HepG2 (cell line): Measurements from ENCODE around the gene GSTT2B. TPM values are rescaled to one million over a fixed set of nuclear protein-coding genes. Genes with fewer than 3 reads are reported as not detected.

Experiments
- ARID4A ChIP-seq: sonication (generic); formaldehyde crosslinking; IDR thresholded peaks from 2 replicates; pipeline ENCODE4 v1.5.0; 2020; ENCODE audit warnings: mild to moderate bottlenecking, missing genetic modification reagents, borderline replicate concordance
- ATM ChIP-seq: fragments of 450-650 bp; IDR thresholded peaks from 2 replicates; pipeline ENCODE4 v1.7.1; 2017; ENCODE audit warnings: mild to moderate bottlenecking, borderline replicate concordance
- HNF1B ChIP-seq: sonication (generic); formaldehyde crosslinking; IDR thresholded peaks from 2 replicates; pipeline ENCODE4 v1.5.1; 2020; ENCODE audit warnings: mild to moderate bottlenecking, moderate library complexity, missing genetic modification reagents
- SNAI1 ChIP-seq: sonication (generic); formaldehyde crosslinking; IDR thresholded peaks from 2 replicates; pipeline ENCODE4 v1.5.0; 2020; ENCODE audit warnings: mild to moderate bottlenecking, missing genetic modification reagents, borderline replicate concordance
- TEF ChIP-seq: sonication (generic); formaldehyde crosslinking; IDR thresholded peaks from 2 replicates; pipeline ENCODE4 v1.5.0; 2020; ENCODE audit warnings: missing genetic modification reagents
- TOPORS ChIP-seq: sonication (generic); formaldehyde crosslinking; IDR thresholded peaks from 2 replicates; pipeline ENCODE4 v1.8.0; 2023; ENCODE audit warnings: mild to moderate bottlenecking, missing genetic modification reagents
- ZHX1 ChIP-seq: sonication (generic); formaldehyde crosslinking; IDR thresholded peaks from 2 replicates; pipeline ENCODE4 v1.8.1; 2022; ENCODE audit warnings: low read depth, mild to moderate bottlenecking, missing genetic modification reagents
- ZNF282 ChIP-seq: fragments of 450-650 bp; IDR thresholded peaks from 2 replicates; pipeline ENCODE4 v1.6.1; 2018; ENCODE audit not compliant: partially characterized antibody
- ZNF335 ChIP-seq: sonication (generic); formaldehyde crosslinking; IDR thresholded peaks from 2 replicates; pipeline ENCODE4 v1.4.0; 2020; ENCODE audit warnings: missing genetic modification reagents
- ZNF546 ChIP-seq: sonication (generic); formaldehyde crosslinking; conservative IDR thresholded peaks from 2 replicates; pipeline ENCODE4 v1.8.1; 2023; ENCODE audit warnings: mild to moderate bottlenecking, missing genetic modification reagents
- ZSCAN21 ChIP-seq: sonication (generic); formaldehyde crosslinking; IDR thresholded peaks from 2 replicates; pipeline ENCODE4 v1.8.0; 2022; ENCODE audit warnings: mild to moderate bottlenecking, missing genetic modification reagents, moderate library complexity, borderline replicate concordance
- polyA plus RNA-seq, 8 experiments: library from polyadenylated mRNA; depleted of rRNA in 3 of 8; stranded (reverse) in 7 of 8; unstranded in 1 of 8; fragments of >200 nt; fragmentation: Illumina TruSeq in 4 of 8; extraction: Trizol in 4 of 8; gene quantifications; 2 replicates each; pipeline versions ENCODE4 v1.2.1 to v1.2.3, GENCODE V29; 2011 to 2016; ENCODE audit warnings: low read depth in 4 of 8, missing spikeins in 1 of 8, mixed read lengths in 1 of 8; ENCODE audit not compliant: insufficient read depth in 1 of 8
- total RNA-seq, 5 experiments: library from RNA; depleted of rRNA; stranded (reverse); fragments of >200 nt; fragmentation: Illumina TruSeq; extraction: Trizol; gene quantifications; 2 replicates each; pipeline ENCODE4 v1.2.3, GENCODE V29; 2016; ENCODE audit warnings: low read depth in 1 of 5
- TF ChIP-seq, protein P1 (sequence below): sonication (generic); formaldehyde crosslinking; IDR thresholded peaks from 2 replicates; pipeline ENCODE4 v1.5.1; 2020; ENCODE audit warnings: missing genetic modification reagents, mild to moderate bottlenecking, borderline replicate concordance

GSTT2B gene
- total and polyA plus RNA-seq, 2 of the 13 experiments (the other 11 are each of a cell fraction or from before 2014, with no cell fraction given) = 1.5 to 3.9 TPM

DNA sequence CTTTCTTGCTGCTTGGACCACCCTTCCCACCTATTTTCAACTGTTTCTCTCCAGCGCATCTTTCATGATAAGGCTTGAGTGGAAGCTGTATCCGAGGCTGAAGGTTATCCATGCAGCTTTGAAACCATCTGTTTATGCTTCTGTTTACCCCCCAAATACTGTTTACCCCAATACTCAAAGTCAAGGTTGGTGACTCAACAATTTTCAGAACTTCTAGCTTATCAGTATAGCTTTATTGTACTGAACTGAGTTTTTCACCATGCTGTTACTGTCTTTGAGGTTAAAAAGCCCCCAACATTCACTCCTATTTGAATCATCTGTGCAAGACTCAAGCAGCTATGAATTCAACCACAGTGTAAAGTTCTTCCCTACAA, 49.0 kb upstream of the GSTT2B start (continued):
- TF ChIP-seq TEF (CRISPR knock-in tag) = no peak
- TF ChIP-seq, protein P1, sequence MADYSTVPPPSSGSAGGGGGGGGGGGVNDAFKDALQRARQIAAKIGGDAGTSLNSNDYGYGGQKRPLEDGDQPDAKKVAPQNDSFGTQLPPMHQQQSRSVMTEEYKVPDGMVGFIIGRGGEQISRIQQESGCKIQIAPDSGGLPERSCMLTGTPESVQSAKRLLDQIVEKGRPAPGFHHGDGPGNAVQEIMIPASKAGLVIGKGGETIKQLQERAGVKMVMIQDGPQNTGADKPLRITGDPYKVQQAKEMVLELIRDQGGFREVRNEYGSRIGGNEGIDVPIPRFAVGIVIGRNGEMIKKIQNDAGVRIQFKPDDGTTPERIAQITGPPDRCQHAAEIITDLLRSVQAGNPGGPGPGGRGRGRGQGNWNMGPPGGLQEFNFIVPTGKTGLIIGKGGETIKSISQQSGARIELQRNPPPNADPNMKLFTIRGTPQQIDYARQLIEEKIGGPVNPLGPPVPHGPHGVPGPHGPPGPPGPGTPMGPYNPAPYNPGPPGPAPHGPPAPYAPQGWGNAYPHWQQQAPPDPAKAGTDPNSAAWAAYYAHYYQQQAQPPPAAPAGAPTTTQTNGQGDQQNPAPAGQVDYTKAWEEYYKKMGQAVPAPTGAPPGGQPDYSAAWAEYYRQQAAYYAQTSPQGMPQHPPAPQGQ = no peak
- TF ChIP-seq SNAI1 (CRISPR knock-in tag) = peak; percentile 23; the same call in 1 of the 2 replicates
- no peak for TF ChIP-seq ATM
- no peak for TF ChIP-seq ZSCAN21 (CRISPR knock-in tag)
- no peak for TF ChIP-seq ZHX1 (CRISPR knock-in tag)
- TF ChIP-seq HNF1B (CRISPR knock-in tag) = no peak
- no peak for TF ChIP-seq ZNF546 (CRISPR knock-in tag)
- TF ChIP-seq TOPORS = no peak
- no peak for TF ChIP-seq ZNF335 (CRISPR knock-in tag)
- no peak for TF ChIP-seq ZNF282
- no peak for TF ChIP-seq ARID4A (CRISPR knock-in tag)
